K562 (cell line): ENCODE results near the gene PPP1R37. TPM values are rescaled to one million over a fixed set of nuclear protein-coding genes. Genes with fewer than 3 reads are reported as not detected.

Experiments
- E2F5 ChIP-seq: sonication (generic); formaldehyde crosslinking; IDR thresholded peaks from 2 replicates; pipeline ENCODE4 v1.8.0; 2022; ENCODE audit warnings: mild to moderate bottlenecking, missing genetic modification reagents
- ETV1 ChIP-seq: fragments of 450-650 bp; conservative IDR thresholded peaks from 2 replicates; pipeline ENCODE4 v1.6.1; 2016; ENCODE audit warnings: missing genetic modification characterization, control low read depth, low read depth, missing compliant biosample characterization
- FOXA1 ChIP-seq: fragments of 450-650 bp; IDR thresholded peaks from 2 replicates; pipeline ENCODE4 v1.6.1; 2016; ENCODE audit warnings: mild to moderate bottlenecking, borderline replicate concordance
- FOXJ2 ChIP-seq: fragments of 200-800 bp; sonication (Bioruptor generic); IDR thresholded peaks from 2 replicates; pipeline ENCODE4 v1.6.1; 2016; ENCODE audit warnings: missing genetic modification characterization, missing compliant biosample characterization
- LARP7 ChIP-seq: fragments of 450-650 bp; IDR thresholded peaks from 2 replicates; pipeline ENCODE4 v1.6.1; 2016
- LEF1 ChIP-seq: fragments of 450-650 bp; IDR thresholded peaks from 2 replicates; pipeline ENCODE4 v1.6.1; 2016; ENCODE audit warnings: mild to moderate bottlenecking
- PBX2 ChIP-seq, 2 experiments: IDR thresholded peaks in 1 of 2; conservative IDR thresholded peaks in 1 of 2; 2 replicates each; pipeline ENCODE4 v1.6.1; 2016; ENCODE audit warnings: low read depth in 2 of 2, mild to moderate bottlenecking in 1 of 2, missing compliant biosample characterization in 1 of 2, missing genetic modification characterization in 1 of 2, moderate library complexity in 1 of 2
- PHF20 ChIP-seq: fragments of 450-650 bp; IDR thresholded peaks from 2 replicates; pipeline ENCODE4 v1.6.1; 2018; ENCODE audit not compliant: partially characterized antibody
- PHTF2 ChIP-seq: fragments of 250-450 bp; sonication (Bioruptor Pico); IDR thresholded peaks from 2 replicates; pipeline ENCODE4 v1.5.0; 2021; ENCODE audit warnings: mild to moderate bottlenecking
- SIN3A ChIP-seq, 2 experiments: fragments of 150-350 bp in 1 of 2; IDR thresholded peaks; 2 replicates each; pipeline ENCODE4 v1.6.1; 2011 to 2016; ENCODE audit warnings: borderline replicate concordance in 2 of 2, low read depth in 2 of 2, low read length in 2 of 2, mild to moderate bottlenecking in 2 of 2, moderate library complexity in 2 of 2; ENCODE audit not compliant: control insufficient read depth in 1 of 2
- SIX5 ChIP-seq, 2 experiments: IDR thresholded peaks; 2 replicates each; pipeline ENCODE4 v1.6.1; 2011; ENCODE audit warnings: low read length in 2 of 2, borderline replicate concordance in 1 of 2, low read depth in 1 of 2, mild to moderate bottlenecking in 1 of 2, moderate library complexity in 1 of 2; ENCODE audit not compliant: insufficient read depth in 1 of 2
- SOX6 ChIP-seq: fragments of 450-650 bp; IDR thresholded peaks from 2 replicates; pipeline ENCODE4 v1.6.1; 2014; ENCODE audit warnings: mild to moderate bottlenecking
- SPI1 ChIP-seq: IDR thresholded peaks from 2 replicates; pipeline ENCODE4 v1.6.1; 2011; ENCODE audit warnings: low read depth, low read length, control low read depth, borderline replicate concordance
- TRIM24 ChIP-seq, 2 experiments: fragments of 450-650 bp; IDR thresholded peaks; 2 replicates each; pipeline ENCODE4 v1.6.1; 2016
- XRCC4 ChIP-seq: IDR thresholded peaks from one replicate; pipeline ENCODE4 v1.6.1; 2011; ENCODE audit not compliant: insufficient read depth, insufficient read length; ENCODE audit errors: extremely low read depth
- ZBTB8A ChIP-seq: fragments of 450-650 bp; IDR thresholded peaks from 2 replicates; pipeline ENCODE4 v1.6.1; 2018; ENCODE audit warnings: mild to moderate bottlenecking, moderate library complexity; ENCODE audit not compliant: partially characterized antibody
- ZNF609 ChIP-seq: sonication (generic); formaldehyde crosslinking; IDR thresholded peaks from 2 replicates; pipeline ENCODE4 v1.8.1; 2023; ENCODE audit warnings: missing genetic modification reagents, mild to moderate bottlenecking, borderline replicate concordance
- ZNF766 ChIP-seq: fragments of 200-800 bp; sonication (Bioruptor generic); conservative IDR thresholded peaks from 2 replicates; pipeline ENCODE4 v1.6.1; 2016; ENCODE audit warnings: missing genetic modification characterization, missing compliant biosample characterization
- polyA plus RNA-seq, 8 experiments: library from polyadenylated mRNA; depleted of rRNA in 4 of 8; stranded (reverse) in 5 of 8; unstranded in 3 of 8; fragments of >200 nt; fragmentation: Nextera tagmentation in 2 of 8; fragmentation: Illumina TruSeq in 1 of 8; extraction: Ambion mirVana in 2 of 8; extraction: Trizol in 1 of 8; gene quantifications; 2 replicates each; pipeline versions ENCODE4 v1.2.1 to v1.2.3, GENCODE V29; 2011 to 2014; ENCODE audit warnings: inconsistent platforms in 1 of 8, missing spikeins in 1 of 8
- total RNA-seq, 7 experiments: library from RNA; depleted of rRNA in 6 of 7; stranded (reverse); fragments of >200 nt in 6 of 7; fragmentation: Illumina TruSeq in 2 of 7; extraction: Trizol in 2 of 7; gene quantifications; 2 replicates each; pipeline versions ENCODE4 v1.2.1 to v1.2.3, GENCODE V29; 2011 to 2021; ENCODE audit warnings: low replicate concordance in 1 of 7

Gene PPP1R37
- total and polyA plus RNA-seq, 9 of the 15 experiments (the other 6 are each of a cell fraction or from before 2014, with no cell fraction given) = 0.04 to 20.3 (median 7.3) TPM

- TF ChIP-seq LEF1 = no peak
- TF ChIP-seq SPI1 = peak; percentile 27; the same call in 1 of the 2 replicates
- TF ChIP-seq ZNF766 (CRISPR knock-in tag) = no peak
- 0 out of 2 replicates have a peak, but pooled peaks have one; percentile 41 for TF ChIP-seq ETV1
- no peak for TF ChIP-seq PHTF2 (CRISPR knock-in tag)
- peak; percentile 48; the same call in 1 of the 2 replicates for TF ChIP-seq SOX6
- no peak for TF ChIP-seq LARP7
- TF ChIP-seq XRCC4 = no peak
- TF ChIP-seq ZNF609 (CRISPR knock-in tag) = no peak; the same call in 1 of the 2 replicates
- no peak for TF ChIP-seq ZBTB8A
- no peak for TF ChIP-seq TRIM24 (IDR thresholded peaks at IDR 0.05)
- TF ChIP-seq SIX5 (IDR thresholded peaks at IDR 0.05; ENCODE audit: borderline replicate concordance in 1 of 2, insufficient read depth in 1 of 2, low read depth in 1 of 2, low read length in 2 of 2) = no peak
- no peak; the same call in 1 of the 2 replicates for TF ChIP-seq FOXJ2 (tag)
- peak; percentile 18 for TF ChIP-seq PHF20
- TF ChIP-seq FOXA1 = no peak
- no peak; the same call in 1 of the 2 replicates for TF ChIP-seq PBX2 (CRISPR knock-in tag; IDR thresholded peaks at IDR 0.05; ENCODE audit: low read depth)
- peak; percentile 94 for TF ChIP-seq PBX2 (tag; conservative IDR thresholded peaks at IDR 0.05; ENCODE audit: low read depth)
- no peak for TF ChIP-seq E2F5
- TF ChIP-seq SIN3A (IDR thresholded peaks at IDR 0.05; ENCODE audit: borderline replicate concordance in 2 of 2, control insufficient read depth in 1 of 2, low read depth in 2 of 2, low read length in 2 of 2) = peak; percentile 97 to 99
Measured at GRCh38 chr19:45178262-45179071, 85.5 kb downstream of the PPP1R37 start, which contains the start of gene BLOC1S3 (continued).
